Endothelial cell of umbilical vein (primary cell): Measurements from ENCODE around the gene IKZF1. TPM values are rescaled to one million over a fixed set of nuclear protein-coding genes. Genes with fewer than 3 reads are reported as not detected.

Source experiments
- BruUV-seq: library from RNA; stranded (reverse); fragments of 400-500 nt; replicated peaks from 2 replicates; lab custom pipeline; 2021; lab: Mats Ljungman, UMichigan
- CTCF ChIA-PET: fragments of 300-600, 350-600 bp; sonication (Branson Sonifier 250); formaldehyde crosslinking; loops from one replicate; lab custom pipeline; 2021; ENCODE audit warnings: antibody characterized with exemption, inconsistent platforms; lab: Charles Lee
- POLR2A ChIA-PET: fragments of 300-600, 350-600 bp; sonication (Branson Sonifier 250); formaldehyde crosslinking; loops from one replicate; lab custom pipeline; 2021; ENCODE audit warnings: antibody characterized with exemption, inconsistent platforms; lab: Charles Lee
- DNase-seq: peaks from one replicate; pipeline ENCODE4 v3.0.0-alpha.2; 2011; ENCODE audit warnings: low read depth, low spot score
- FAIRE-seq: peaks from 2 replicates; lab custom pipeline; 2011; peaks lifted over from hg19 to GRCh38; lab: Jason Lieb, UNC
- H2AFZ ChIP-seq: 2 replicates; pipeline ENCODE4 v1.6.0; 2012; ENCODE audit warnings: low read depth, low read length, control low read depth, inconsistent platforms
- H3K27ac ChIP-seq: 2 replicates; pipeline ENCODE4 v1.5.1; 2011; ENCODE audit warnings: low read depth, mild to moderate bottlenecking, control low read depth, low read length, moderate library complexity; ENCODE audit not compliant: insufficient read depth
- H3K27me3 ChIP-seq, 2 experiments: 2 replicates each; pipeline versions ENCODE4 v1.6.0 to v1.6.1; 2011; ENCODE audit warnings: low read length in 2 of 2, mixed read lengths in 1 of 2; ENCODE audit not compliant: control insufficient read depth in 2 of 2, insufficient read depth in 2 of 2
- H3K36me3 ChIP-seq, 2 experiments: 2 replicates in 1 of 2; 3 replicates in 1 of 2; pipeline ENCODE4 v1.5.1; 2011; ENCODE audit warnings: low read length in 2 of 2, mild to moderate bottlenecking in 1 of 2, moderate library complexity in 1 of 2; ENCODE audit not compliant: control insufficient read depth in 2 of 2, insufficient read depth in 2 of 2; ENCODE audit errors: extremely low read depth in 1 of 2
- H3K4me1 ChIP-seq: 3 replicates; pipeline ENCODE4 v1.5.1; 2011; ENCODE audit warnings: mild to moderate bottlenecking, low read length; ENCODE audit not compliant: control insufficient read depth, insufficient read depth; ENCODE audit errors: extremely low read depth
- H3K4me2 ChIP-seq: 2 replicates; pipeline ENCODE4 v1.6.1; 2011; ENCODE audit warnings: low read length, control low read depth, mixed read lengths; ENCODE audit not compliant: insufficient read depth
- H3K4me3 ChIP-seq, 3 experiments: fragments of 200-600 bp in 1 of 3; sonication (generic), shearing (Covaris generic) in 1 of 3; replicated peaks in 1 of 3; 2 replicates each; pipeline ENCODE4 v1.5.1; 2011 to 2016; ENCODE audit warnings: control low read depth in 3 of 3, low read length in 3 of 3, mild to moderate bottlenecking in 2 of 3, inconsistent platforms in 1 of 3, low read depth in 1 of 3, moderate library complexity in 1 of 3; ENCODE audit not compliant: insufficient read depth in 1 of 3
- H3K79me2 ChIP-seq: 2 replicates; pipeline ENCODE4 v1.6.0; 2012; ENCODE audit warnings: low read length, inconsistent platforms; ENCODE audit not compliant: control insufficient read depth, insufficient read depth
- H3K9ac ChIP-seq: replicated peaks from 2 replicates; pipeline ENCODE3; 2011; ENCODE audit warnings: low read length, control low read depth; ENCODE audit not compliant: insufficient read depth; ENCODE audit errors: extremely low read depth
- H3K9me1 ChIP-seq: replicated peaks from 3 replicates; pipeline ENCODE4 v1.6.0; 2011; ENCODE audit warnings: mild to moderate bottlenecking, low read length; ENCODE audit not compliant: control insufficient read depth, insufficient read depth; ENCODE audit errors: extremely low read depth
- H3K9me3 ChIP-seq: replicated peaks from 2 replicates; pipeline ENCODE4 v1.5.1; 2012; ENCODE audit warnings: low read length, inconsistent platforms; ENCODE audit not compliant: control insufficient read depth, insufficient read depth
- H4K20me1 ChIP-seq: replicated peaks from 2 replicates; pipeline ENCODE3; 2011; ENCODE audit warnings: mild to moderate bottlenecking, low read length; ENCODE audit not compliant: control insufficient read depth, insufficient read depth; ENCODE audit errors: extremely low read depth
- CTCF ChIP-seq, 2 donors: IDR thresholded peaks; 1 replicate in 1 of 2; 2 replicates in 1 of 2; pipeline ENCODE4 v1.5.1; 2011; ENCODE audit warnings: low read length in 2 of 2, mild to moderate bottlenecking in 2 of 2, moderate library complexity in 2 of 2, control low read depth in 1 of 2, inconsistent platforms in 1 of 2, low read depth in 1 of 2; ENCODE audit not compliant: insufficient read depth in 1 of 2; ENCODE audit errors: extremely low read depth in 1 of 2
- EZH2 ChIP-seq: IDR thresholded peaks from 2 replicates; pipeline ENCODE4 v1.6.1; 2012; ENCODE audit warnings: borderline replicate concordance, low read depth, mild to moderate bottlenecking, moderate library complexity, low read length, inconsistent platforms; ENCODE audit not compliant: severe bottlenecking
- FOS ChIP-seq: IDR thresholded peaks from 2 replicates; pipeline ENCODE4 v1.6.1; 2011; ENCODE audit warnings: mild to moderate bottlenecking, low read length, moderate library complexity, borderline replicate concordance; ENCODE audit not compliant: insufficient read depth
- GATA2 ChIP-seq: IDR thresholded peaks from 2 replicates; pipeline ENCODE4 v1.7.0; 2011; ENCODE audit warnings: low read depth, mild to moderate bottlenecking, moderate library complexity, mixed read lengths, low read length; ENCODE audit not compliant: insufficient read length, insufficient read depth
- JUN ChIP-seq: IDR thresholded peaks from 2 replicates; pipeline ENCODE4 v1.6.1; 2011; ENCODE audit warnings: borderline replicate concordance, low read depth; ENCODE audit not compliant: insufficient read length, insufficient read depth
- MYC ChIP-seq: IDR thresholded peaks from one replicate; pipeline ENCODE4 v1.6.1; 2011; ENCODE audit warnings: mild to moderate bottlenecking, low read depth, low read length
- POLR2A ChIP-seq: IDR thresholded peaks from 2 replicates; pipeline ENCODE4 v1.6.1; 2012; ENCODE audit warnings: low read depth, mild to moderate bottlenecking, control low read depth, low read length
- POLR2AphosphoS5 ChIP-seq: IDR thresholded peaks from 2 replicates; pipeline ENCODE4 v1.6.1; 2012; ENCODE audit warnings: low read depth, mild to moderate bottlenecking, control low read depth, low read length, moderate library complexity; ENCODE audit not compliant: insufficient read depth
- dilution Hi-C: fragments of 300-500 bp; cut with MboI; formaldehyde crosslinking; loops from one replicate; pipeline ENCODE4 v1.15.0; 2019; ENCODE audit warnings: low sequenced_read_pairs; ENCODE audit not compliant: extremely low pct_ligation_motif_present
- intact Hi-C: fragments of 100-400 bp; cut with micrococcal nuclease; formaldehyde crosslinking; loops from one replicate; pipeline ENCODE4 v1.10.0; 2022
- polyA plus RNA-seq, 4 experiments: library from polyadenylated mRNA; depleted of rRNA in 3 of 4; stranded (reverse) in 3 of 4; unstranded in 1 of 4; fragments of >200 nt; gene quantifications; 2 replicates each; pipeline versions ENCODE4 v1.2.1 to v1.2.3, GENCODE V29; 2011 to 2012; ENCODE audit warnings: missing spikeins in 1 of 4
- total RNA-seq: library from RNA; stranded (reverse); gene quantifications from 2 replicates; pipeline ENCODE4 v1.2.3, GENCODE V29; 2021
- TF ChIP-seq, protein P1 (sequence below): IDR thresholded peaks from 2 replicates; pipeline ENCODE4 v1.6.1; 2011; ENCODE audit not compliant: insufficient read depth, insufficient read length

IKZF1 gene
- total and polyA plus RNA-seq, 2 donors (not counting 3 experiments of a cell fraction or from before 2014, with no cell fraction given) = 0.01 to 0.20 TPM

DNA sequence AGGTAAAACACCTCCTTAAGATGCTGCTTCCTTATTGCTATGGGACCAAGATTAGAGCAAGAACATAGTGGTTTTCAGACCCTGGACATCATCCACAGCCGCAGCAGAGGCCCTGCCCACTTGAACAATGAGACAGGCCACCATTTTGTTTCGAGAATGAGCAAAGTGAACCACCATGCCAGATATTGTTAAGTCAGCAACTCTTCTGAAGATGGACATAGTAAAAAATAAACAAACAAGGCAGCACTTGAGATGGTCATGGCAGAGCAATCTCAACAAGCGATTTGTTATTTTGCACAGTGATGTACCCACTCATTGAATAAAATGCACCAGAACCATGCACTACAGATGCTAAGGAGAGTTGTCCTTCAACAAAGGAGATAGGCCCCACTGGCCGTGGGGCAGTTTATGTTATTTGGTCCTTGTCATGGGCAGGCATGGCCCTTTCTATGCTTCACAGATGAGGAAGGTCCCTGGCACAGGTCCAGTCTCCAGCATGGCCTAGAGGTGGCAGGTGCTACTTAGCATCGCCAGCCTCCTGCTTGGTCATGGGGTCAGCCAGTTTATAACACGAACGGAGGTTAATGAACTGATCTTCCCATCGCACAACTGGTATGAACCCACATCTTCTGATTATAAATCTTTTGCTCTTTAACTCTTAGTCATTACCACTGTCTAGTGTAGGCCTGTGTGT, 44.1 kb downstream of the IKZF1 start:
- no peak overlapping the region for H3K9ac ChIP-seq
- no peaks in the 10 kb centered on the region for H4K20me1 ChIP-seq
- no peak overlapping the region for H3K27ac ChIP-seq
- no peaks in the 10 kb centered on the region for H3K9me1 ChIP-seq
- ChIA-PET POLR2A (no interaction called here), CTCF (interaction anchor here (0.9 kb wide), 1 partner anchor 18 kb away, joined by 3 read pairs; no protein-coding TSS in a partner anchor)
- H3K36me3 ChIP-seq = no peaks in the 10 kb centered on the region
- no peaks in the 10 kb centered on the region for H3K79me2 ChIP-seq
- no peaks in the 10 kb centered on the region for H3K4me1 ChIP-seq
- dilution Hi-C loops (no loop called here), intact Hi-C loops (no loop called here)
- no peaks in the 10 kb centered on the region for H3K27me3 ChIP-seq
- no TSS peak for BruUV-seq
- no peak overlapping the region for H3K4me3 ChIP-seq
- no peak overlapping the region for H3K4me2 ChIP-seq
- no peak for FAIRE-seq
- TF ChIP-seq, protein P1, sequence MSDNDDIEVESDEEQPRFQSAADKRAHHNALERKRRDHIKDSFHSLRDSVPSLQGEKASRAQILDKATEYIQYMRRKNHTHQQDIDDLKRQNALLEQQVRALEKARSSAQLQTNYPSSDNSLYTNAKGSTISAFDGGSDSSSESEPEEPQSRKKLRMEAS = no peak
- no peak for TF ChIP-seq CTCF (IDR thresholded peaks at IDR 0.05; ENCODE audit: extremely low read depth in 1 of 2, insufficient read depth in 1 of 2, low read depth in 1 of 2, low read length in 2 of 2)
- no peak for TF ChIP-seq POLR2A
- no peak for TF ChIP-seq JUN
- TF ChIP-seq MYC = no peak
- no peak for TF ChIP-seq EZH2
- TF ChIP-seq POLR2AphosphoS5 = no peak
- TF ChIP-seq GATA2 = no peak
- no peak for TF ChIP-seq FOS
- H3K9me3 ChIP-seq = no peaks in the 10 kb centered on the region
- DNase-seq = no peak
- H2AFZ ChIP-seq = no peak overlapping the region
